Activated gamma-delta T cell treated with Interleukin-2 at 50 U/mL for 16 hours (primary cell): ENCODE results near the gene GSE1.

Experiments
- DNase-seq: peaks from one replicate; pipeline ENCODE4 v3.0.0-alpha.2; 2020

The GSE1 gene

DNA sequence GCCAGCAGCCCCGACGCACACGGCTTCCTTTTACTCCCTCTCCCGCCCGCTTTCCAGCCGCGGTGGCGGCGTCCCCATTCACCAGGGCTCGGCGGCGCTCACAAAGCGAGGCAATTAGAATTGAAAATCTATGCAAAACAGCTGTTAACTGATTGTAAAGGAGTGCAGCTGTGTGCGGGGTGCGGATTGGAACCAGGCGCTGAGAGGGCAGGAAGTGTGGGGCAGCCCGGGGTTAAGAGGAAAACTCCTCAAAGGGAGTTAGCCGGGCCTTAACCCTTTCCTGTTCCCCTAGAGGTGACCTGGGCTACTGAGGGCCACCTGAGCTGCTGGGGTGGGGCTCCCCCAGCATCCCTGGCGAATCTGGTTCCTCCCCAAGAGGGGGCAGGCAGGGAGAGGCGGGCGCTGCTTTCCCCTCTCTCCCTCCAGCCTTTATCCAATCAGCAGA lies 5.8 kb upstream of the GSE1 start:
- DNase-seq: no peak

GRCh38 chr16:85607796-85608514 lies 5.2 kb upstream of the GSE1 start:
- no peak for DNase-seq

- DNase-seq: no peak
These were observed 4.6 kb upstream of the GSE1 start for GRCh38 chr16:85608515-85608885.

DNA sequence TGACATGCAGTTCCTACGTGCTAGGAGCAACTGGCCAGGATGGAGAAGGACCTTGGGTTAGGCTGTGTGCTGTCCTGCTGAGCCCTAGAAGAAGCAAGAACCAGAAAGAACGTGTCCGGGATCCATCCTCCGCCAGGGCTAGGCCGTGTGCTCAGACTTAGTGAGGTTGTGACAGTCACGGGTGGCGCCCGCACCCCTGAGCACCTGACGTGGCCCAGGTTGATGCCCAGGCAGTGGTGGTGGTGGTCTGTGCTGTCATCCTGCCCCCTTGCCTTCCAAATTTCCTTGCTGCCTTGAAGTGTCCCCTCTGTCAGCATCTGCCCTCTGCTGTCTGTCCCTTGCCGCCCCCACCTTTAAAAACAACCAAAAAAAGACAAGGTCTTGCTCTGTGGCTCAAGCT lies 4.2 kb upstream of the GSE1 start:
- no peak for DNase-seq

GRCh38 chr16:85609539-85609938 lies 3.6 kb upstream of the GSE1 start:
- DNase-seq: no peak

DNA sequence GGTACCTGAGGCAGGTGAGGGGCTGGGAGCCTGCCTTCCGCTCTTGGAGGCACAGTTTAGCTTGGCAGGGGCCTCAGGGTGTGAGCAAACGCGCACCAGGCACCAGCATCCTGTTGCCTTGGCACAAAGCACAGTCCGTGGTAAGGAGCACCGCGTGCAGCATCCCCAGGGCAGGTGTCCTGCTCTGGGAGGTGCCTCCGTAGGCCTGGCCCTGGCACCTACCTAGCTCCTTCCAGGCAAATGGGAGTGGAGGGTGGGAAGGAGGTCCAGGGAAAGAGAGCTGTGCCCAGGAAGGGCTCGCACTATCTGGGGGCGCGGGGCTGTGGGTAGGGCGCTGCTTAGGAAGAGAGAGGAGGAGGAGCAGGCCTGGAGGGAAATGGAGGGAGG lies 3.1 kb upstream of the GSE1 start:
- DNase-seq: no peak

- DNase-seq: peak; percentile 92
These were observed 2.5 kb upstream of the GSE1 start for GRCh38 chr16:85610446-85611193.

- no peak for DNase-seq
These were observed 2.0 kb upstream of the GSE1 start for GRCh38 chr16:85611194-85611443.

GRCh38 chr16:85611444-85612190 lies 1.5 kb upstream of the GSE1 start:
- peak; percentile 35 for DNase-seq

- peak; percentile 21 for DNase-seq
These were observed 826 bp upstream of the GSE1 start for GRCh38 chr16:85612191-85612800.

DNA sequence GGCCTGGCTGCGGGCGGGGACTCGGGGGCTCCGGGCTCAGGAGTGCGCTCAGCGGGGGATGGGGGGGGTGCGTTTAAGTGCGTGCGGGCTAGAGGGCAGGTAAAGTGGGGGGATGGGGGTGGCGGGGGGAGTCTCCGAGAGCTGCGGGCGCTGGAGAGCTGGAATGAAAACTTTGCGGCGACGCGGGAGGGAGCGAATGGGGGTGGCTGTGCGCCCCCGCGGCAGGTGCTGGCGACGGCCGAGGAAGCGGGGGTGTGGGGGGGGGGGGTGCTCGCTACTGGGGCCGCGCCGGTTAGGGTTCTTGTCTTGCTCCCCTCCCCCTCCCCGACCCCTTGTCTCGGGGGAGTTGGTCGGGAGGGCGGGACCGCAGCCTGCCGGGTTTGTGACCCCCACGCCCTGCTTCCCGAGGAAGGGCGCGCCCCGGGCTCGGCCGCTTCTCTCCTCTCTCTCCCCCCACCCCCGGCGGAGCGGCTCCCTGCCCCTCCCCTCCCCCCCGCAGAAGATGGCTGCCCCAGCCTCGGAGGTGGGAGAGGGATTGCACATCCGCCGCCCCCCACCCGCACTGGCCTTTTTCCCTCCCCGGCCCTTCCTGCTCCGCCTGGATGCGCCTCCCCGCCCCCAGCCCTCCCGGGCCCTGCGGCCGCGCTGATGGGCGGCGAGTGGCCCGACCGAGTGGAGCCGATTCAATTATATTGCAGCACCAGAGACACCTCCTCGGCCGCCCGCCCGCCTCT lies 649 bp downstream of the GSE1 start:
- no peak for DNase-seq

- no peak for DNase-seq
These were observed 1.4 kb downstream of the GSE1 start for GRCh38 chr16:85614338-85615013.

DNA sequence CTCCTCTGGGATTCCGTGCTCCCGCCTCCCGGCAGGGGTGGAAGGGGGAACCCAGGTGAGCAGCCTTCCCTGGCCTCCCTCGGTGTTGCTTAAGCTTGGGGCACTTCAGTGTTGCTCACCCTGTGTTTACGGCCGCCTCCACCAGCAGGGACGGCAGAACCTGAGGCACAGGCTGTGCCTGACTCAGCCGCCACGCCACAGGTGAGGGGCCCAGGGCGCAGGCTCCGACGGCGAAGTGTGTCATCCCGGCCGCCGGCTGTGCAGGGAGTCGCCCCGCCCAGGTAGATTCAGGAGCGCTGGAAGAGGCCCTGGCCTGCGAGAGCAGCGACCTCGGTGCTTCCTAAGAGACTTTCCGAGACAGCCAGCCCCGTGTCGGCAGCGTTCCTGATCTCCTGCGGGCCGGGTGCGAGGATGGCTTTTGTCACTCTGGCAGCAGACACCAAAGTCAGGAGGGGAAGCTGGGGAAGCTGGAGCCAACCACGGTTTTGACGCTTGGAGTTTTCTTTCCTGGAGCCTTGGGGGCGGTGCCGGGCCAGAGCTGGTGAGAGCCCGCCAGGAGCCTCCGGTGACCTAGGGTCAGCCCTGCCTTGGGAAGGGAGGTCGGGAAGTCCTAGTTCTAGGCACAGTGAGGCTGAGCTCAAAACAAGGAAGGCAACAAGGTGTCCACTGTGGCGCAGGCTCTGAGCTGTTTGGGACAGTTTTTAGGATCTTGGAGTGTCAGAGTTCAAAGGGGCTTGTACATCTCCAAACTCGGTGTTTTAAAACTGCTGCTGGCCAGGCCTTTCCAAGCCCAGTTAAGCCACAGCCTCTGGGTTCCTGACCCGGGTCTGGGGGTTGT lies 2.1 kb downstream of the GSE1 start:
- DNase-seq: peak; percentile 68

GRCh38 chr16:85615852-85616606 lies 2.9 kb downstream of the GSE1 start:
- peak; percentile 83 for DNase-seq

GRCh38 chr16:85616607-85617321 lies 3.6 kb downstream of the GSE1 start:
- DNase-seq: no peak

DNA sequence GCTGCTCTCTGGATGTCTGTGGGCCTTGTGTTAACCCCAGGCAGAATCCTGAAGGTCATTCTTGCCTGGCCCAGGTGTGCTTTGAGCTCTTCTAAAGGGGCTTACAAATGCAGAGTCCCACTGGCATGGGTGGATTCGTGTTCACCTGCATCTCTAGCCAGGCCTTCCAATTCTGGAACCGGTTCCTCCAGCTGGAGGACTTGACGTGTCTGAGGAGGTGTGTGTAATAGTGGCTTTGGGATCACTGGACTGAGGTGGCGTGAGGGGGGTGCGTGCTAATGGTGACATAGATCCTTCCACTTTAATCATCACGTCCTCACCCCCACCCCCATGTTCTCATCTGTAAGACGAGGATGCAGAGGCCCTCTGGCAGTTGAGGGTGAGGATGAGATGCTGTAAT lies 4.8 kb downstream of the GSE1 start:
- DNase-seq: no peak

GRCh38 chr16:85618521-85618920 lies 5.4 kb downstream of the GSE1 start:
- no peak for DNase-seq

- DNase-seq: no peak
These were observed 6.2 kb downstream of the GSE1 start for GRCh38 chr16:85619101-85619891.

DNA sequence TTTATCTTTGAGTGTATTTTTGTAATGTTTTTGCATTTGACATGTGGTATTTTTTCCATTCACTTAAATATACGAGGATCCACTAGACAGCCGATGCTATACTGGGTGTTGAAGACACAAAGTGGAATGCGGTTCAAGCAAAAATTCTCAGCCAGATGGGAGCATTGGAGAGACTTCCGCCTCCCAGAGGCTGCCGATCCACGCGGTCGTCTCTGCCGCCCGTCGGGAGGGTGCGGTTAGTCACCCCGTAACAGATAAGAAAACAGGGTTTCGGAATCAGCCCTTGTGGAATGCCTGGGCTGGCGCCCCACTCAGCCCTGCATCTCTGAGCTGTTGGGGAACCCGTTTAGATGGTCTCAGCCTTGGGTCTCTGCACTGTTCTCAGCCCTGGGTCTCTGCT lies 7.3 kb downstream of the GSE1 start:
- no peak for DNase-seq
